ENCODE data around the gene CAMTA1.

The CAMTA1 gene

GRCh38 chr1:7248549-7249199 lies 463.4 kb downstream of the CAMTA1 start:
- H3K27ac ChIP-seq: no peak overlapping the region
- no peak overlapping the region for H3K4me3 ChIP-seq

- H3K27ac ChIP-seq: no peak overlapping the region
- no peak overlapping the region for H3K4me3 ChIP-seq
Observed at GRCh38 chr1:7249516-7249915, 464.3 kb downstream of the CAMTA1 start.

GRCh38 chr1:7250176-7250575 lies 464.9 kb downstream of the CAMTA1 start:
- H3K4me3 ChIP-seq: no peak overlapping the region
- H3K27ac ChIP-seq: no peak overlapping the region

GRCh38 chr1:7250597-7251453 lies 465.6 kb downstream of the CAMTA1 start:
- no peak overlapping the region for H3K4me3 ChIP-seq
- no peak overlapping the region for H3K27ac ChIP-seq

GRCh38 chr1:7251454-7251800 lies 466.2 kb downstream of the CAMTA1 start:
- no peak overlapping the region for H3K27ac ChIP-seq
- H3K4me3 ChIP-seq: no peak overlapping the region

- no peak overlapping the region for H3K4me3 ChIP-seq
- no peak overlapping the region for H3K27ac ChIP-seq
Observed at GRCh38 chr1:7252411-7253117, 467.3 kb downstream of the CAMTA1 start.

- Histone ChIP-seq H3K4me3 (no peak overlapping the region), H3K27ac (no peak overlapping the region)
Observed at GRCh38 chr1:7253118-7253480, 467.8 kb downstream of the CAMTA1 start.

GRCh38 chr1:7253988-7254587 lies 468.8 kb downstream of the CAMTA1 start:
- Histone ChIP-seq H3K4me3 (no peak overlapping the region), H3K27ac (no peak overlapping the region)

- no peak overlapping the region for H3K4me3 ChIP-seq
- H3K27ac ChIP-seq: no peak overlapping the region
Observed at GRCh38 chr1:7255303-7256058, 470.2 kb downstream of the CAMTA1 start.

GRCh38 chr1:7256526-7256925 lies 471.3 kb downstream of the CAMTA1 start:
- no peak overlapping the region for H3K4me3 ChIP-seq
- no peak overlapping the region for H3K27ac ChIP-seq

GRCh38 chr1:7257225-7257624 lies 472.0 kb downstream of the CAMTA1 start:
- Histone ChIP-seq H3K4me3 (no peak overlapping the region), H3K27ac (no peak overlapping the region)

- H3K4me3 ChIP-seq: no peak overlapping the region
- H3K27ac ChIP-seq: no peak overlapping the region
Observed at GRCh38 chr1:7258589-7259135, 473.4 kb downstream of the CAMTA1 start.

- H3K4me3 ChIP-seq: no peak overlapping the region
- no peak overlapping the region for H3K27ac ChIP-seq
Observed at GRCh38 chr1:7259955-7260354, 474.7 kb downstream of the CAMTA1 start.

GRCh38 chr1:7261490-7261889 lies 476.2 kb downstream of the CAMTA1 start:
- Histone ChIP-seq H3K27ac (no peak overlapping the region), H3K4me3 (no peak overlapping the region)

- Histone ChIP-seq H3K4me3 (no peak overlapping the region), H3K27ac (no peak overlapping the region)
Observed at GRCh38 chr1:7262611-7263010, 477.4 kb downstream of the CAMTA1 start.

- Histone ChIP-seq H3K4me3 (no peak overlapping the region), H3K27ac (no peak overlapping the region)
Observed at GRCh38 chr1:7263021-7263960, 478.0 kb downstream of the CAMTA1 start.

- no peak overlapping the region for H3K27ac ChIP-seq
- no peak overlapping the region for H3K4me3 ChIP-seq
Observed at GRCh38 chr1:7264101-7264500, 478.8 kb downstream of the CAMTA1 start.

GRCh38 chr1:7265771-7266371 lies 480.6 kb downstream of the CAMTA1 start:
- no peak overlapping the region for H3K4me3 ChIP-seq
- H3K27ac ChIP-seq: no peak overlapping the region
